ENCODE measurements around the gene PIBF1. TPM values are rescaled to one million over a fixed set of nuclear protein-coding genes. Genes with fewer than 3 reads are reported as not detected.

Gene PIBF1
- total RNA-seq, 4 donors from 2014 or later, result 9.9 to 18.9 (median 11.7) TPM

DNA sequence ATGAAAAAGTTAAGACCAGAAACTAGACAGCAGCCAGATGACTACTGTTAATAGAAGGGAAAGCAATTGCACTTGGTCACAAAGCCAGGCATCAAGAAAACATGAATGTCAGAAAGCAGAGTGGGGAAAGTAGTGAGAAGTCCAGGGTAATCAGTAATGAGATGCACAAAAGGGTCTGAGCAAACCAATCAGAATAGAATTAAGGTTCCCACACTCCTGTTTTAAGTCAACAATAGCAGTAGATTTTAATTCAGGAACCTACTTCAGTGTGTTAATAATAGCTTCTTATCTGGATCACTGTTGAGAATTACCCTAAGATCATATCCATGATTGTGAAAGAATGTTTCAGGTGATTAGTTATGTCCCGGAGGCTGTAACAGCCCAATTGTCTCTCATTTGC, 204.3 kb downstream of the PIBF1 start:
- DNase-seq (ENCODE audit: low spot score in 2 of 2), result no peak
- TF ChIP-seq, protein P1, sequence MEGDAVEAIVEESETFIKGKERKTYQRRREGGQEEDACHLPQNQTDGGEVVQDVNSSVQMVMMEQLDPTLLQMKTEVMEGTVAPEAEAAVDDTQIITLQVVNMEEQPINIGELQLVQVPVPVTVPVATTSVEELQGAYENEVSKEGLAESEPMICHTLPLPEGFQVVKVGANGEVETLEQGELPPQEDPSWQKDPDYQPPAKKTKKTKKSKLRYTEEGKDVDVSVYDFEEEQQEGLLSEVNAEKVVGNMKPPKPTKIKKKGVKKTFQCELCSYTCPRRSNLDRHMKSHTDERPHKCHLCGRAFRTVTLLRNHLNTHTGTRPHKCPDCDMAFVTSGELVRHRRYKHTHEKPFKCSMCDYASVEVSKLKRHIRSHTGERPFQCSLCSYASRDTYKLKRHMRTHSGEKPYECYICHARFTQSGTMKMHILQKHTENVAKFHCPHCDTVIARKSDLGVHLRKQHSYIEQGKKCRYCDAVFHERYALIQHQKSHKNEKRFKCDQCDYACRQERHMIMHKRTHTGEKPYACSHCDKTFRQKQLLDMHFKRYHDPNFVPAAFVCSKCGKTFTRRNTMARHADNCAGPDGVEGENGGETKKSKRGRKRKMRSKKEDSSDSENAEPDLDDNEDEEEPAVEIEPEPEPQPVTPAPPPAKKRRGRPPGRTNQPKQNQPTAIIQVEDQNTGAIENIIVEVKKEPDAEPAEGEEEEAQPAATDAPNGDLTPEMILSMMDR (IDR thresholded peaks at IDR 0.05), result no peak
- TF ChIP-seq POLR2A (IDR thresholded peaks at IDR 0.05), result no peak
- no peak for TF ChIP-seq EP300 (IDR thresholded peaks at IDR 0.05)
- TF ChIP-seq POLR2AphosphoS5 (IDR thresholded peaks at IDR 0.05), result no peak
- H3K27me3 ChIP-seq, result no peaks in the 10 kb centered on the region
- H3K4me3 ChIP-seq, result no peak overlapping the region
- no peaks in the 10 kb centered on the region for H3K36me3 ChIP-seq
- WGBS, result 91% methylated on average over 1 of the region's 1 CpG
- H3K27ac ChIP-seq, result no peak overlapping the region
- H3K9me3 ChIP-seq, result no peaks in the 10 kb centered on the region
- H3K4me1 ChIP-seq, result no peaks in the 10 kb centered on the region

GRCh38 chr13:72990953-72991352, 209.0 kb downstream of the PIBF1 start:
- TF ChIP-seq POLR2AphosphoS5 (IDR thresholded peaks at IDR 0.05), result no peak
- no peak for TF ChIP-seq EP300 (IDR thresholded peaks at IDR 0.05)
- no peak for TF ChIP-seq POLR2A (IDR thresholded peaks at IDR 0.05)
- TF ChIP-seq, protein P1 (IDR thresholded peaks at IDR 0.05), result no peak
- DNase-seq (ENCODE audit: low spot score in 2 of 2), result no peak
- no peaks in the 10 kb centered on the region for H3K9me3 ChIP-seq
- WGBS, result 92% methylated on average over 3 of the region's 3 CpGs
- no peak overlapping the region for H3K27ac ChIP-seq
- no peaks in the 10 kb centered on the region for H3K27me3 ChIP-seq
- no peak overlapping the region for H3K4me3 ChIP-seq
- H3K4me1 ChIP-seq, result no peaks in the 10 kb centered on the region
- H3K36me3 ChIP-seq, result no peaks in the 10 kb centered on the region

DNA sequence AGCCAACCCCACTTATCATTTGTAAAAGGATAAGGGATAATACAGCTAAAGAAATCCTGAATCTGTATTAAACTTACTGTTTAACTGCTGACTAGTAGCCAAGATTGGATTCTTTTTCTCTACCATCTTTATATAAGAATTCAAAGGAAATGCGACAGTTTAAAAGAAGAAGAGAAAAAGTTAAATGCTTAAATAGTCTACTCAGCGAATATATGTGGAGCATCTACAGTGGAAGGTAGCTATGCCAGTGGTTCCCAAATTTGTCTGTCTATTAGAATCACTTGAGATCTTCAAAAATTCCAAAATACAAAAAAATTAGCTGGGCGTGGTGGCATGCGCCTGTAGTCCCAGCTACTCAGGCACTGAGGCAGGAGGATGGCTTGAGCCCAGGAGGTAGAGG, 216.1 kb downstream of the PIBF1 start:
- 97% methylated on average over 4 of the region's 4 CpGs for WGBS
- H3K4me3 ChIP-seq, result no peak overlapping the region
- DNase-seq (ENCODE audit: low spot score in 2 of 2), result no peak
- peaks cover 4% of the 10 kb centered on the region for H3K4me1 ChIP-seq
- H3K27ac ChIP-seq, result no peak overlapping the region
- no peak for TF ChIP-seq EP300 (IDR thresholded peaks at IDR 0.05)
- TF ChIP-seq, protein P1 (IDR thresholded peaks at IDR 0.05), result no peak
- TF ChIP-seq POLR2A (IDR thresholded peaks at IDR 0.05), result no peak
- no peak for TF ChIP-seq POLR2AphosphoS5 (IDR thresholded peaks at IDR 0.05)
- H3K27me3 ChIP-seq, result no peaks in the 10 kb centered on the region
- H3K9me3 ChIP-seq, result no peaks in the 10 kb centered on the region
- H3K36me3 ChIP-seq, result peaks cover 5% of the 10 kb centered on the region

DNA sequence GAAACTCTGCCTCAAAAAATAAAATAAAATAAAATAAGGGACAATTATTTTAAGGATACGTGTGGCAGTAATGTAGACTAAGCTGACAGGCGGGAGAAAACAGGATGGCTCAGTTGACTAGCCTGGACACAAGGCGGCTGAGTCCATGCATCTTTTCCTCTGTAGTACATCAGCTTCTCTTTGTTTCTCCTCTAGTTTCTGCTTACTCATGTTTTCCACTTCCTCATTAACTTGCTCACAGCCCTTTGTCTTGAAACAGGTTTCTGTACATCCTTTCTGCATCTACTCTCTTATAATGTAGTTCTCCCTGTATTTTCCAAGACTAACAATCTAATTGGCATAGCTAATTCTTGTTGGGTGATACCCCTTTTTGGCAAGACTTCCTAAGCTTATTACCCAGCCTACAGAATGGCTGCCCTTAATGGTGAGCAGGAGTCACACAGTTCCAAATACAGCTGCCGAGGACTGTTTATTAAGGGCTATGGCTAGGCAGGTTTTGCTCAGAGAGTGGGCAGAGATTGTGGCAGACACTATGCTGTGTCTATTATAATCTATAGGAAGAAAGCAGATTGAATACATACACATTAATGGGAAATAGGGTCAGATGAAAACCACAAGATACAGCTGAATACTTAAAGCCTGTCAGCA, 218.2 kb downstream of the PIBF1 start:
- Histone ChIP-seq H3K4me1 (peaks cover 4% of the 10 kb centered on the region), H3K4me3 (no peak overlapping the region), H3K9me3 (no peaks in the 10 kb centered on the region), H3K27me3 (no peaks in the 10 kb centered on the region), H3K36me3 (peaks cover 14% of the 10 kb centered on the region), H3K27ac (no peak overlapping the region)
- TF ChIP-seq EP300 (IDR thresholded peaks at IDR 0.05), result no peak
- TF ChIP-seq, protein P1 (IDR thresholded peaks at IDR 0.05), result no peak
- TF ChIP-seq POLR2A (IDR thresholded peaks at IDR 0.05), result no peak
- TF ChIP-seq POLR2AphosphoS5 (IDR thresholded peaks at IDR 0.05), result no peak
- WGBS, result 73% methylated on average over 4 of the region's 4 CpGs
- no peak for DNase-seq (ENCODE audit: low spot score in 2 of 2)

DNA sequence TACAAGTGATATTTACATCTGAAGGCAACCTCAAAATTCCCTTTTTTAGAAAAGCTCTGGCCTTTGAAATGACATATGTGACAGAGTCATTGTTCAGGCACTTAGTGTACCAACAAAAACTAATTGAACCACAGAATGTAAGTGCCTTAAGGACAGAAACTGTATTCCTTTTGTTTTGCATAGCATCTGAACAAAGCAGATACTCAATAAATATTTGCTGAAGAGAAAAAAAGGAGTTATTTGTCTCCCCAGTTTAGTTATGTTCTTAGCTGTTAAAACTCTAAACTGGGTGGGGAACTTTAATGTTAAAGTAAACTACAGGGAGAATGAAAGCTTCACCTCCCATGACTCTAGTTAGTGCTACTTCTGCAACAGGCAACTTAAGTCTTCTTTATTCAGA, 220.0 kb downstream of the PIBF1 start:
- Histone ChIP-seq H3K4me1 (peaks cover 4% of the 10 kb centered on the region), H3K9me3 (no peaks in the 10 kb centered on the region), H3K36me3 (peaks cover 14% of the 10 kb centered on the region), H3K27me3 (no peaks in the 10 kb centered on the region), H3K4me3 (no peak overlapping the region), H3K27ac (no peak overlapping the region)
- TF ChIP-seq POLR2A (IDR thresholded peaks at IDR 0.05), result no peak
- no peak for TF ChIP-seq EP300 (IDR thresholded peaks at IDR 0.05)
- no peak for TF ChIP-seq POLR2AphosphoS5 (IDR thresholded peaks at IDR 0.05)
- TF ChIP-seq, protein P1 (IDR thresholded peaks at IDR 0.05), result no peak
- DNase-seq (ENCODE audit: low spot score in 2 of 2), result no peak

All from suprapubic skin (tissue), 4 donors.